ENCODE results near the gene AURKA. TPM values are rescaled to one million over a fixed set of nuclear protein-coding genes. Genes with fewer than 3 reads are reported as not detected.
"Not testable (repeated sequence)": the region's sequence is repeated elsewhere in the genome, so short reads cannot be mapped to it uniquely, and the experiment has no call there.

Gene AURKA
- total and polyA plus RNA-seq, 2 donors = 4.1 to 38.2 TPM

GRCh38 chr20:56348305-56348693 lies 43.7 kb downstream of the AURKA start:
- Histone ChIP-seq H3K36me3 (ENCODE audit: control insufficient read depth in 2 of 2, insufficient read depth in 2 of 2, low read length in 1 of 2) (no peaks in the 10 kb centered on the region), H3K27ac (ENCODE audit: low read depth in 1 of 2, low read length in 1 of 2) (no peak overlapping the region), H3K4me3 (ENCODE audit: low read length in 2 of 2) (no peak overlapping the region), H3K4me1 (ENCODE audit: control insufficient read depth in 2 of 2, insufficient read depth in 2 of 2, low read length in 2 of 2) (peaks cover 0 to 2% of the 10 kb centered on the region in 2 donors), H3K9me3 (ENCODE audit: control insufficient read depth in 2 of 2, insufficient read depth in 1 of 2, low read length in 1 of 2) (no peaks in the 10 kb centered on the region), H3K27me3 (ENCODE audit: control insufficient read depth in 2 of 2, insufficient read depth in 1 of 2, low read length in 1 of 2) (peaks cover 16 to 48% of the 10 kb centered on the region in 2 donors)
- DNase-seq (ENCODE audit: low read depth in 6 of 9, low spot score in 9 of 9) = no peak
- 16% methylated on average over 5 of the region's 5 CpGs for WGBS

- Histone ChIP-seq H3K4me3 (ENCODE audit: low read length in 2 of 2) (no peak overlapping the region), H3K4me1 (ENCODE audit: control insufficient read depth in 2 of 2, insufficient read depth in 2 of 2, low read length in 2 of 2) (peaks cover 0 to 2% of the 10 kb centered on the region in 2 donors), H3K27ac (ENCODE audit: low read depth in 1 of 2, low read length in 1 of 2) (no peak overlapping the region), H3K36me3 (ENCODE audit: control insufficient read depth in 2 of 2, insufficient read depth in 2 of 2, low read length in 1 of 2) (no peaks in the 10 kb centered on the region), H3K9me3 (ENCODE audit: control insufficient read depth in 2 of 2, insufficient read depth in 1 of 2, low read length in 1 of 2) (no peaks in the 10 kb centered on the region), H3K27me3 (ENCODE audit: control insufficient read depth in 2 of 2, insufficient read depth in 1 of 2, low read length in 1 of 2) (peaks cover 20 to 52% of the 10 kb centered on the region in 2 donors)
- WGBS = 33% methylated on average over 13 of the region's 13 CpGs
- DNase-seq (ENCODE audit: low read depth in 6 of 9, low spot score in 9 of 9) = no peak
Measured at GRCh38 chr20:56347628-56348304, 44.2 kb downstream of the AURKA start.

- Histone ChIP-seq H3K9me3 (ENCODE audit: control insufficient read depth in 2 of 2, insufficient read depth in 1 of 2, low read length in 1 of 2) (no peaks in the 10 kb centered on the region), H3K4me3 (ENCODE audit: low read length in 2 of 2) (no peak overlapping the region), H3K27me3 (ENCODE audit: control insufficient read depth in 2 of 2, insufficient read depth in 1 of 2, low read length in 1 of 2) (peaks cover 23 to 49% of the 10 kb centered on the region in 2 donors), H3K27ac (ENCODE audit: low read depth in 1 of 2, low read length in 1 of 2) (no peak overlapping the region), H3K36me3 (ENCODE audit: control insufficient read depth in 2 of 2, insufficient read depth in 2 of 2, low read length in 1 of 2) (no peaks in the 10 kb centered on the region), H3K4me1 (ENCODE audit: control insufficient read depth in 2 of 2, insufficient read depth in 2 of 2, low read length in 2 of 2) (peaks cover 0 to 2% of the 10 kb centered on the region in 2 donors)
- WGBS = 93% methylated on average over 8 of the region's 8 CpGs
- DNase-seq (ENCODE audit: low read depth in 6 of 9, low spot score in 9 of 9) = no peak
Measured at GRCh38 chr20:56345911-56346310, 46.1 kb downstream of the AURKA start.

- Histone ChIP-seq H3K27ac (ENCODE audit: low read depth in 1 of 2, low read length in 1 of 2) (no peak overlapping the region), H3K4me1 (ENCODE audit: control insufficient read depth in 2 of 2, insufficient read depth in 2 of 2, low read length in 2 of 2) (peaks cover 0 to 2% of the 10 kb centered on the region in 2 donors), H3K36me3 (ENCODE audit: control insufficient read depth in 2 of 2, insufficient read depth in 2 of 2, low read length in 1 of 2) (no peaks in the 10 kb centered on the region), H3K9me3 (ENCODE audit: control insufficient read depth in 2 of 2, insufficient read depth in 1 of 2, low read length in 1 of 2) (no peaks in the 10 kb centered on the region), H3K27me3 (ENCODE audit: control insufficient read depth in 2 of 2, insufficient read depth in 1 of 2, low read length in 1 of 2) (peaks cover 22 to 44% of the 10 kb centered on the region in 2 donors), H3K4me3 (ENCODE audit: low read length in 2 of 2) (no peak overlapping the region)
- DNase-seq (ENCODE audit: low read depth in 6 of 9, low spot score in 9 of 9) = peak in 3 of 9 donors; percentile 16 to 45 (median 28)
- WGBS = 4% methylated on average over 41 of the region's 41 CpGs
Measured at GRCh38 chr20:56343861-56344381, 48.1 kb downstream of the AURKA start.

- no peak overlapping the region for H3K27ac ChIP-seq (ENCODE audit: low read depth in 1 of 2, low read length in 1 of 2)
- no peaks in the 10 kb centered on the region for H3K9me3 ChIP-seq (ENCODE audit: control insufficient read depth in 2 of 2, insufficient read depth in 1 of 2, low read length in 1 of 2)
- no peaks in the 10 kb centered on the region for H3K36me3 ChIP-seq (ENCODE audit: control insufficient read depth in 2 of 2, insufficient read depth in 2 of 2, low read length in 1 of 2)
- no peak for DNase-seq (ENCODE audit: low read depth in 6 of 9, low spot score in 9 of 9)
- H3K4me3 ChIP-seq (ENCODE audit: low read length in 2 of 2) = no peak overlapping the region
- 87% methylated on average over 3 of the region's 3 CpGs for whole genome bisulfite sequencing
- peaks cover 17 to 44% of the 10 kb centered on the region in 2 donors for H3K27me3 ChIP-seq (ENCODE audit: control insufficient read depth in 2 of 2, insufficient read depth in 1 of 2, low read length in 1 of 2)
- H3K4me1 ChIP-seq (ENCODE audit: control insufficient read depth in 2 of 2, insufficient read depth in 2 of 2, low read length in 2 of 2) = peaks cover 0 to 2% of the 10 kb centered on the region in 2 donors
Measured at GRCh38 chr20:56342783-56343182, 49.2 kb downstream of the AURKA start.

- not testable (repeated sequence) for DNase-seq (ENCODE audit: low read depth in 6 of 9, low spot score in 9 of 9); H3K4me1 ChIP-seq (ENCODE audit: control insufficient read depth in 2 of 2, insufficient read depth in 2 of 2, low read length in 2 of 2); H3K27ac ChIP-seq (ENCODE audit: low read depth in 1 of 2, low read length in 1 of 2); H3K9me3 ChIP-seq (ENCODE audit: control insufficient read depth in 2 of 2, insufficient read depth in 1 of 2, low read length in 1 of 2); H3K4me3 ChIP-seq (ENCODE audit: low read length in 2 of 2); H3K36me3 ChIP-seq (ENCODE audit: control insufficient read depth in 2 of 2, insufficient read depth in 2 of 2, low read length in 1 of 2); H3K27me3 ChIP-seq (ENCODE audit: control insufficient read depth in 2 of 2, insufficient read depth in 1 of 2, low read length in 1 of 2)
- 82% methylated on average over 8 of the region's 8 CpGs for WGBS
Measured at GRCh38 chr20:56336709-56337108, 55.3 kb downstream of the AURKA start.

GRCh38 chr20:56328861-56329260 lies 63.2 kb downstream of the AURKA start:
- H3K27ac ChIP-seq (ENCODE audit: low read depth in 1 of 2, low read length in 1 of 2) = no peak overlapping the region
- H3K36me3 ChIP-seq (ENCODE audit: control insufficient read depth in 2 of 2, insufficient read depth in 2 of 2, low read length in 1 of 2) = no peaks in the 10 kb centered on the region
- H3K4me1 ChIP-seq (ENCODE audit: control insufficient read depth in 2 of 2, insufficient read depth in 2 of 2, low read length in 2 of 2) = no peaks in the 10 kb centered on the region
- H3K9me3 ChIP-seq (ENCODE audit: control insufficient read depth in 2 of 2, insufficient read depth in 1 of 2, low read length in 1 of 2) = no peaks in the 10 kb centered on the region
- H3K27me3 ChIP-seq (ENCODE audit: control insufficient read depth in 2 of 2, insufficient read depth in 1 of 2, low read length in 1 of 2) = no peaks in the 10 kb centered on the region
- DNase-seq (ENCODE audit: low read depth in 6 of 9, low spot score in 9 of 9) = peak in 5 of 9 donors; percentile 2 to 33 (median 4)
- H3K4me3 ChIP-seq (ENCODE audit: low read length in 2 of 2) = no peak overlapping the region
- WGBS = 49% methylated on average over 5 of the region's 5 CpGs

GRCh38 chr20:56324806-56325205 lies 67.2 kb downstream of the AURKA start:
- no peaks in the 10 kb centered on the region for H3K27me3 ChIP-seq (ENCODE audit: control insufficient read depth in 2 of 2, insufficient read depth in 1 of 2, low read length in 1 of 2)
- no peaks in the 10 kb centered on the region for H3K9me3 ChIP-seq (ENCODE audit: control insufficient read depth in 2 of 2, insufficient read depth in 1 of 2, low read length in 1 of 2)
- no peaks in the 10 kb centered on the region for H3K36me3 ChIP-seq (ENCODE audit: control insufficient read depth in 2 of 2, insufficient read depth in 2 of 2, low read length in 1 of 2)

GRCh38 chr20:56323656-56324055 lies 68.4 kb downstream of the AURKA start:
- no peak for DNase-seq (ENCODE audit: low read depth in 6 of 9, low spot score in 9 of 9)
- Histone ChIP-seq H3K4me3 (ENCODE audit: low read length in 2 of 2) (no peak overlapping the region), H3K4me1 (ENCODE audit: control insufficient read depth in 2 of 2, insufficient read depth in 2 of 2, low read length in 2 of 2) (no peaks in the 10 kb centered on the region), H3K27me3 (ENCODE audit: control insufficient read depth in 2 of 2, insufficient read depth in 1 of 2, low read length in 1 of 2) (no peaks in the 10 kb centered on the region), H3K9me3 (ENCODE audit: control insufficient read depth in 2 of 2, insufficient read depth in 1 of 2, low read length in 1 of 2) (no peaks in the 10 kb centered on the region), H3K27ac (ENCODE audit: low read depth in 1 of 2, low read length in 1 of 2) (no peak overlapping the region), H3K36me3 (ENCODE audit: control insufficient read depth in 2 of 2, insufficient read depth in 2 of 2, low read length in 1 of 2) (no peaks in the 10 kb centered on the region)
- WGBS = 76% methylated on average over 6 of the region's 6 CpGs

More at GRCh38 chr20:56324806-56325205, 67.2 kb downstream of the AURKA start:
- Histone ChIP-seq H3K4me3 (ENCODE audit: low read length in 2 of 2) (no peak overlapping the region), H3K4me1 (ENCODE audit: control insufficient read depth in 2 of 2, insufficient read depth in 2 of 2, low read length in 2 of 2) (no peaks in the 10 kb centered on the region), H3K27ac (ENCODE audit: low read depth in 1 of 2, low read length in 1 of 2) (no peak overlapping the region)
- no peak for DNase-seq (ENCODE audit: low read depth in 6 of 9, low spot score in 9 of 9)
